ENCODE results near the gene GNGT2.
A peak's percentile ranks its signal among the peaks of the same experiment; 100 is the strongest.

Gene GNGT2

DNA sequence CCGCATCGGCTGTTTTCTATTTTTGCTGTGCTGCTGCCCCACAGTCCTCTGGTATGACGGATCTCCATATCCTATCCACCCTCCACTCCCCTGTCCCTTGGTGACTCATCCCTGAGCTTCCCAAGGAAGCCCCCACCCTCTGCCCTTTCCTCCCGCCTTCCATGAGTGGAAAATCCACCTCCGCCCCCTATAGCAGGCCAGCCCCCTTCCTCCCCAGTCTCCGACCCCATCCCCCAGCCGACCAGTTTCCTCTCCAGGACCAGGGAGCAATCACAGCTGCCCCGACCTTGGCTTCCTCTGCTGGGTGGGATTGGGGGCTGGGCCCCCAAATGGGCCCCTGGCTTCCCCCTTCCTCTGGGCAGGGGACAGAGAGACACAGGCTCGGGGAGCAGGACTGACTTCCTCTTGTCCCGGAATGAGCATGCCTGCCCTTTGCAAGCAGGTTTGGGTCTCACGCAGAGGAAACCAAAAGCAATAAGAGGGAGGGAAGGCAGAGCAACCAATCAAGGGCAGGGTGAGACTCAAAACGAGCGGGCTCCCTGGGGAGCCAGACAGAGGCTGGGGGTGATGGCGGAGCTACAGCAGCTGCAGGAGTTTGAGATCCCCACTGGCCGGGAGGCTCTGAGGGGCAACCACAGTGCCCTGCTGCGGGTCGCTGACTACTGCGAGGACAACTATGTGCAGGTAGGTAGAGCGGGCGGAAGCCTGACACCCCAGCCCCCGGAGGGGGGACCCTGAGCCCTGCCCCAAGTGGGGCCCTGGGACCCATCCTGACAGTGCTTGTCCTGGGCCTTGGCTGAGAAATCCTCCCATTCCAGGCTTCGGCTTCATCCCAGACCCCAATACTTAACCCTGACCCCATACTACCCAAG is at the start of gene GNGT2, which contains the start of gene ABI3:
Gene GNGT2, minus strand, starts transcription at position 417 of the 872 bp plus-strand sequence. CDS start 3,152 bp downstream, outside the sequence.
Gene ABI3, plus strand, starts transcription at position 550 of the 872 bp plus-strand sequence. Its CDS starts 18 bp downstream, at position 568.
- peak; percentile 87 for DNase-seq

GRCh38 chr17:49259663-49260010 is 49.3 kb upstream of the GNGT2 start:
- no peak for DNase-seq

- DNase-seq: no peak
Measured at GRCh38 chr17:49258394-49258793, 48.0 kb upstream of the GNGT2 start.

DNA sequence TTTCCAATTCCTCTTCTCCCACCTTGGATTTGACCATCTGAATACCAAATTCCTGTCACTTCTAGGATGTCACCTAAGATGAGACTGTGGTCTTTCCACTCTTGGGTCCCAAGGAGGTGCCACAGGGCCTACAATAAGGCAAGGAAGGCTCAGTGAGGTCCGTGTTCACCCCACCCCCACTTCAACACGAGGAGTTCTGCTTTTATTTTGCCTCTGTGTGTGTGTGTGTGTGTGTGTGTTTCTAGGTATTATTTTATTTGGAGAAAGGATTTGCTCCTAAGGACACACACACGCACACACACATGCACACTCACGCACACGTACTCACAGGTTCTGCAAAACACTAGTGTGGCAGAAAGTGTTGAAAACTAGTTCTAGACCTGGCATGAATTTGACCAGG is 44.8 kb upstream of the GNGT2 start:
- DNase-seq: no peak

- DNase-seq: no peak
Measured at GRCh38 chr17:49254066-49254465, 43.7 kb upstream of the GNGT2 start.

GRCh38 chr17:49252148-49252695 is 41.8 kb upstream of the GNGT2 start:
- DNase-seq: no peak

GRCh38 chr17:49249890-49250522 is 39.6 kb upstream of the GNGT2 start:
- no peak for DNase-seq

DNA sequence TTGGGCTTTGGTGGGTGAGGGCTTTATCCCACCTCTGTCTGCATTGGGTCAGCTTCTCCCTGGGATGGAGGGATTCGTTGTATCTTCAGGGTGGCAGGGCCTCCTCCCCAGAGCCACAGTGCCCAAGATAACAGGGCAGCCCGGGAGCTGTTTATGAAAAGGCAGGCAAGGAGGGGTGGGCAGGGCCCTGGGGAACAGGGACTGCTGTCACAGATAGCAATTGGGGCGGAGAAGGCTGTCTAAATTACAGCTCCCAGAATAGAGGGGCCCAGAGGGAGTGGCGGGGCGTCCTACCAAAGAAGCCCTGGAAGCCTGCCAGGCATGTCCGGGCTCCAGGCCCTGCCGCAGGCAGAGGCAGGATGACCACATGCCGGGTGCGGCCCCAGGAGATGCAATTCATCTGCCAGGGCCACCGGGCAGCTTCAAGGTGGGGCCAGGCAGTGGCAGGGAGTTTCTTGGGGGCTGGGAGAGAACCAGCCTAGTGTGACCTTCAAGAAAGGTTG is 39.0 kb upstream of the GNGT2 start:
- no peak for DNase-seq

- no peak for DNase-seq
Measured at GRCh38 chr17:49247944-49248343, 37.6 kb upstream of the GNGT2 start.

DNA sequence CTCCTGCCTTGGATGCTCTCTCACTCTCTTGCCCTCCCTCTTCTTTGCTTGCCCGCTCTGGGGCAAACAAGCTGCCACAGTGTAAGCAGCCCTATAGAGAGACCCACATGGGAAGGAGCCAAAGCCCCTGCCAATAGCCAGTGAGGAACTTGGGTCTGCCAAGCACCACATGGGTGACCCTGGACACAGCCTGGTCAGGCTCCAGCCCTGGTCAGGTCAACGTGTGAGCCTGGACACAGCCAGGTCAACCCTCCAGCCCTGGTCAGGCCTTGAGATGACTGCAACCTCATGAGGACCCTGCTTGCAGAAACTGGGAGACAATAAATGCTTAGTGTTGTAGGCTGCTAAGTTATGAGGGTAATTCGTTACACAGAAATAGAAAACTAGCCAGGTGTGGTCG is 34.5 kb upstream of the GNGT2 start:
- DNase-seq: no peak

DNA sequence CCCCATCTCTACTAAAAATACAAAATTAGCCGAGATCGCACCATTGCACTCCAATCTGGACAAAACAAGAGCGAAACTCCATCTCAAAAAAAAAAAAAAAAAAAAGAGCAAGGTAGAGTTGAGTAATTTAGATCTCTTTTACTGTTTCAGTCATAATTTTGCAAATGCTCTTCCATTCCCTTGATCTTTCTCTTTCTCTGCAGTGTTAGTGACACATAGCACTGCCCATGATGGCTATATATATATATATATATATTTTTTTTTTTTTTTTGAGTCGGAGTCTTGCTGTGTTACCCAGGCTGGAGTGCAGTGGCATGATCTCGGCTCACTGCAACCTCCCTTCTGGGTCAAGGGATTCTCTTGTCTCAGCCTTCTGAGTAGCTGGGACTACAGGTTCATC is 32.4 kb upstream of the GNGT2 start:
- DNase-seq: no peak

GRCh38 chr17:49241692-49242397 is 31.5 kb upstream of the GNGT2 start:
- DNase-seq: no peak

- no peak for DNase-seq
Measured at GRCh38 chr17:49241040-49241439, 30.7 kb upstream of the GNGT2 start.

DNA sequence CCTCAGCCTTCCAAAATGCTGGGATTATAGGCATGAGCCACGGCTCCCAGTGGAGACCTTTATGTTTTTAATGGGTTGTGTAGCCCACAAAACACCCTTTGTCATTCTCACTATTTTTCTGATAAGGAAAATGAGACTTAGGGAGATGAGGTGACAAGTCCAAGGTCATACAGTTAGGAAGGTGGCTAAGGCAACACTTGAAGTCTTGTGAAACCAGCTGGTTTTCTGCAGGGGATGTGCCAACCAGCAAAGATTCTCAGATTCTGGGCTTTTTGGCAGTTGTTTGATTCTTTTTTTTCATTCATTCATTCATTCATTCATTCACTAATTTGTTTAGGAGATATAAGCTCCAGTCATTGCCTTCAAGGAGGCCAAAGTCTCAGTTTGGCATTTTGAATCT is 30.2 kb upstream of the GNGT2 start:
- no peak for DNase-seq

- DNase-seq: no peak
Measured at GRCh38 chr17:49239963-49240362, 29.6 kb upstream of the GNGT2 start.

- DNase-seq: no peak
Measured at GRCh38 chr17:49235896-49236295, 25.5 kb upstream of the GNGT2 start.

DNA sequence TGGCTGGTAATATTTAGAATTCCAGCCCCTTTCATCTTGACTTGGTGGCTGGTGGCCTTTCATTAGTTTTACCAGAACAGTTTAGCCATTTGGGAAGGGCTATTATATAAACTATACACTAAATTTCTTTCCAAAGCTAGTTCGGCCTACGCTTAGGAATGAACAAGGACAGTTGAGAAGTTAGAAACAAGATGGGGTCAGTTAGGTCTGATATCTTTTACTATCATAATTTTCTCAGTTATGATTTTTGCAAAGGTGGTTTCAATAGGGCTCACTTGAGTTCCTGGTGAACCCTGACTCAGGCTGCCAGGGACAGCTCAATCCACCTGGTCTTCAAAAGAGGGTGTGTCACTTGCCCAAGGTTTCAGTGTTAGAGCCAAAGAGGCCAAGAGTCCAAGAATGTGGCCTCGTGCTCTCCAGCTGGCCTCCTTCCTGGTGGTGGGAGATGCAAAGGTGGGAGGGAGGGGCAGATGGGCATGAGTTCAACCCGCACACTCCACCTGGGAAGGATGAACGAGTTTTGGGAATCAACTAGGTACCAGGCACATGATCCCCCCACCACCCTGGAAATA is 24.2 kb upstream of the GNGT2 start:
- no peak for DNase-seq

DNA sequence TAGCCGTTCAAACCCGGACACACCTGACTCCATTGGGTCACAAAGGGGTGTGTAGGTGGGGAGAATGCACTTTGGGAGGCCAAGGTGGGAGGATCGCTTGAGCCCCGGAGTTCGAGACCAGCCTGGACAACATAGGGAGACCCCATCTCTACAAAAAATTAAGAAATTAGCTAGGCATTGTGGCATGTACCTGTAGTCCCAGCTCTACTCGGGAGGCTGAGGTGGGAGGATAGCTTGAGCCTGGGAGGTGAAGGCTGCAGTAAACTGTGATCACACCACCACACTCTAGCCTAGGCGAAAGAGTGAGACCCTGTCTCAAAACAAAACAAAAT is 21.2 kb upstream of the GNGT2 start:
- DNase-seq: no peak

- DNase-seq: peak; percentile 84
Measured at GRCh38 chr17:49230636-49231562, 20.5 kb upstream of the GNGT2 start, which contains the start of gene PHOSPHO1. Gene PHOSPHO1, minus strand, starts transcription at chr17:49230787. Its CDS starts 4,096 bp downstream, at chr17:49226691.

DNA sequence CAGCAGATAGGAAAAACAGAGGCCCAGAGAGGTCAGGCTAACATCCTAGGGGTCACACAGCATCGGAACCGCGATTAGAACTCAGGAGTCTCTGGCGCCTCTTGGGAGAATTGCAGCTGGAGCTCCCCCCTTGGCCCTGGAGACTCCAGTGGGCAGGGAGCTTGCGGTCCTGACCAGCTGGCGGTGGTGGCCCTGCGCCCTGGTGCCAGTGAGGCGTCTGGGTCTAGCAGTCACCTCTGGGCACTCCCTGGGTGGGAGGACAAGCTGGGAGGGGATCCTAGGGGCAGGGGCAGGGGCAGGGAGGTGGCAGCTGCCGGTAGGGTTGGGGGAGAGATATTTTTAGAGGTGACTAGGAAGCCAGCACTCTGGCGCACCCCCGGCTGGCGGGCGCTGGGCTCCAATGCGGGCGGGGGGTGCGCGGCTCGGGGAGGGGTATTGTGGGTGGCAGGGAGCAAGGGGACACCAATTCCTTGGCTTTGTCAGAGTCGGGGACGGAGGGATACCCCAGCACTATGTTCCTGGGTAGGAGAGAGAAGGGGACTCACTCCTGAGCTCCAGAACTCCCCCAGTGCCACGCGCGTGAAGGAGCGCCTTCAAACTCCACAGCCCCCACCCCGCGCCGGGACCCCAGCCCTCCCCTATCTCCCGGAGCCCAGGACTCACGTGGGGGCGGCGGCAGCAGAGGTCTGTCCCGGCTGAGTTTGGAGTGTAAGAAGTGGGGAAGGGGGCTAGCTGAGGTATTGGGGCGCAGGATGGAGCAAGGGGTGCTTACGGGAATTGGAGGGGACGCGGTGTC is 19.6 kb upstream of the GNGT2 start:
- DNase-seq: no peak

Data from activated CD4-positive, alpha-beta T cell treated with anti-CD3 and anti-CD28 coated beads, Interleukin-2, amount 50 U/mL, for 16 hours (primary cell).